ENCODE data around the gene ROR2. TPM values are rescaled to one million over a fixed set of nuclear protein-coding genes. Genes with fewer than 3 reads are reported as not detected.

The ROR2 gene
- total RNA-seq, 4 donors from 2014 or later = 9.5 to 17.7 (median 15.9) TPM

DNA sequence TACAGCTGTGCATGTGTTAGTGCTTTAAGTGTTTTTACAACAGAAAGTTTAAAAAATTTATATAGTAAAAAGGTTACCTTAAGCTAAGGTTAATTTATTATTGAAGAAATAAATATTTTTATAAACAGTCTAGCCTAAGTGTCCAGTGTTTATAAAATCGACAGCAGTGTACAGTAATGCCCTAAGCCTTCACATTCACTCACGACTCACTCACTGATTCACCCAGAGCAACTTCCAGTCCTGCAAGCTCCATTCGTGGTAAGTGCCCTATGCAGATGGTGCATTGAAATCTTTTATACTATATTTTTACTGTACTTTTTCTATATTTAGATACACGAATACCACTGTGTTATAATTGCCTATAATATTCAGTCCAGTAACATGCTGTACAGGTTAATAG is 159.1 kb downstream of the ROR2 start:
- DNase-seq = no peak
- no peaks in the 10 kb centered on the region for H3K27me3 ChIP-seq
- peaks cover 2 to 6% of the 10 kb centered on the region in 2 donors for H3K4me1 ChIP-seq
- H3K27ac ChIP-seq = no peak overlapping the region
- TF ChIP-seq, protein P1, sequence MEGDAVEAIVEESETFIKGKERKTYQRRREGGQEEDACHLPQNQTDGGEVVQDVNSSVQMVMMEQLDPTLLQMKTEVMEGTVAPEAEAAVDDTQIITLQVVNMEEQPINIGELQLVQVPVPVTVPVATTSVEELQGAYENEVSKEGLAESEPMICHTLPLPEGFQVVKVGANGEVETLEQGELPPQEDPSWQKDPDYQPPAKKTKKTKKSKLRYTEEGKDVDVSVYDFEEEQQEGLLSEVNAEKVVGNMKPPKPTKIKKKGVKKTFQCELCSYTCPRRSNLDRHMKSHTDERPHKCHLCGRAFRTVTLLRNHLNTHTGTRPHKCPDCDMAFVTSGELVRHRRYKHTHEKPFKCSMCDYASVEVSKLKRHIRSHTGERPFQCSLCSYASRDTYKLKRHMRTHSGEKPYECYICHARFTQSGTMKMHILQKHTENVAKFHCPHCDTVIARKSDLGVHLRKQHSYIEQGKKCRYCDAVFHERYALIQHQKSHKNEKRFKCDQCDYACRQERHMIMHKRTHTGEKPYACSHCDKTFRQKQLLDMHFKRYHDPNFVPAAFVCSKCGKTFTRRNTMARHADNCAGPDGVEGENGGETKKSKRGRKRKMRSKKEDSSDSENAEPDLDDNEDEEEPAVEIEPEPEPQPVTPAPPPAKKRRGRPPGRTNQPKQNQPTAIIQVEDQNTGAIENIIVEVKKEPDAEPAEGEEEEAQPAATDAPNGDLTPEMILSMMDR (IDR thresholded peaks at IDR 0.05) = no peak
- TF ChIP-seq POLR2A (IDR thresholded peaks at IDR 0.05) = no peak
- 81 to 83% methylated on average over 4 of the region's 4 CpGs for WGBS, 2 donors
- H3K36me3 ChIP-seq = no peaks in the 10 kb centered on the region
- H3K4me3 ChIP-seq (replicated peaks in 1 of 3) = no peak overlapping the region
- H3K9me3 ChIP-seq = no peaks in the 10 kb centered on the region
- intact Hi-C loops (cut with DNase I) = no loop called here

DNA sequence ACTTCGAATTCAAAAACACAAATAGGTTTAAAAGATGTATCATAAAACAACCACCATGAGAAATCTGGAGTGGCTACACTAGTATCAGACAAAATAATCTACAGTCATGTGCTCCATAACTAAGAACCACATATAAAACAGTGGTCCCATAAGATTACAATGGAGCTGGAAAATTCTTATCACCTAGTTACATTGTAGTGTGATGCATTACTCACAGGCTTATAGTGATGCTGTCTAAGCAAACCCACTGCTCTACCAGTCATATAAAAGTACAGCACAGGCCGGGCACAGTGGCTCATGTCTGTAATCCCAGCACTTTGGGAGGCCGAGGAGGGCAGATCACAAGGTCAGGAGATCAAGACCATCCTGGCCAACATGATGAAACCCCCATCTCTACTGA is 160.1 kb downstream of the ROR2 start:
- Histone ChIP-seq H3K9me3 (no peaks in the 10 kb centered on the region), H3K4me1 (peaks cover 2 to 6% of the 10 kb centered on the region in 2 donors), H3K27me3 (no peaks in the 10 kb centered on the region), H3K36me3 (no peaks in the 10 kb centered on the region), H3K4me3 (replicated peaks in 1 of 3) (no peak overlapping the region), H3K27ac (no peak overlapping the region)
- intact Hi-C loops (cut with DNase I) = no loop called here
- no peak for TF ChIP-seq POLR2A (IDR thresholded peaks at IDR 0.05)
- TF ChIP-seq, protein P1 (IDR thresholded peaks at IDR 0.05) = no peak
- 94% methylated on average over 3 of the region's 3 CpGs for WGBS, 2 donors
- DNase-seq = no peak

DNA sequence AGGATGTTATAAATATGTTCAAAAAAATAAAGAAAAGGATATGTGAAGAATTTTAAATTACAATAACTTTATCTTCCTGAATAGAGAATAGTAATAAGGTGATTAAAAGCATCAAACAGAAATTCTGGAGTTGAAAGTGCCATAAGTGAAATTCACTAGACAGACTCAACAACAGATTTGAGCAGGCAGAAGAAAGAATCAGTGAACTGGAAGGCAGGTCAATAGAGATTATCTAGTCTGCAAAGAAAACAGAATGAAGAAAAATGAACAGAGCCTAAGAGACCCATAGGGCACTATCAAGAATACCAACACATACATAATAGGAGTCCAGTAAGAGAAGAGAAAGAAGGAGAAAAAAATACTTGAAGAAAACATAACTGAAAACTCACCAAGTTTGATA is 162.1 kb downstream of the ROR2 start:
- Histone ChIP-seq H3K27ac (no peak overlapping the region), H3K36me3 (no peaks in the 10 kb centered on the region), H3K9me3 (no peaks in the 10 kb centered on the region), H3K4me3 (replicated peaks in 1 of 3) (no peak overlapping the region), H3K4me1 (no peaks in the 10 kb centered on the region), H3K27me3 (no peaks in the 10 kb centered on the region)
- intact Hi-C loops (cut with DNase I) = no loop called here
- TF ChIP-seq POLR2A (IDR thresholded peaks at IDR 0.05) = no peak
- TF ChIP-seq, protein P1 (IDR thresholded peaks at IDR 0.05) = no peak
- no peak for DNase-seq

DNA sequence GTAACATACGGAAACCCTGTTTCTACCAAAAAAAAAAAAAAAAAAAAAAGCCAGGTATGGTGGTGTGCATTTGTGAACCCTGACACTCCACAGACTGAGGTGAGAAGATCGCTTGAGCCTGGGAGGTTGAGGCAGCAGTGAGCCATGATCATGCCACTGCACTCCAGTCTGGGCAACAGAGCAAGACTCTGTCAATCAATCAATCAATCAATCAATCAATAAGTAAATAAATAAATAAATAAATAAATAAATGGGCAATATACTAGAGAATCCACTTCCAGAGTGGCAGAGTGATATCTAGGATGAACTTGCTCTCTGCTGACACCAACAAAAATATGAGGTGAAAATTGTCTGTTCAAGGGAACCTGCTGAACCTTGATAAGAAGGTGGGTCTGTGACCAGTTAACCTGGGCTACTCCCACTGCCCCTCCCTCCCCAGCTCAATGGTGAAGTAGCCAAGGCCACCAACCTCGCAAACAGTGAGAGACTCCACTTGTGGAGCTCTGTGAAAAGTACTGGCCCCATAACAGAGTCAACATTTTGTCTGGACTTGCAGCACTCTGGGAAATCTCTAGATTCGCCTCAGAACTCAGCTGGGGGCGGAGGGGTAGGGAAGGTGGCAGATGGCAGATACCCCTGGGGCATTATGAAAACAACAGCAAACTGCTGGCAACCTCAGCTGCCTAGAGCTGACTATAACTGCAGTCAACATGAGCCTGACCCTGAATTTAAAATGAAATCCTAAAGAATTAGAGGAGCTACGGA is 163.7 kb downstream of the ROR2 start:
- 81 to 83% methylated on average over 6 of the region's 6 CpGs for WGBS, 2 donors
- DNase-seq = no peak
- Histone ChIP-seq H3K4me1 (peaks cover 3 to 4% of the 10 kb centered on the region in 2 donors), H3K9me3 (no peaks in the 10 kb centered on the region), H3K27me3 (no peaks in the 10 kb centered on the region), H3K27ac (no peak overlapping the region), H3K36me3 (no peaks in the 10 kb centered on the region), H3K4me3 (replicated peaks in 1 of 3) (no peak overlapping the region)
- intact Hi-C loops (cut with DNase I) = no loop called here
- TF ChIP-seq POLR2A (IDR thresholded peaks at IDR 0.05) = no peak
- TF ChIP-seq, protein P1 (IDR thresholded peaks at IDR 0.05) = no peak

DNA sequence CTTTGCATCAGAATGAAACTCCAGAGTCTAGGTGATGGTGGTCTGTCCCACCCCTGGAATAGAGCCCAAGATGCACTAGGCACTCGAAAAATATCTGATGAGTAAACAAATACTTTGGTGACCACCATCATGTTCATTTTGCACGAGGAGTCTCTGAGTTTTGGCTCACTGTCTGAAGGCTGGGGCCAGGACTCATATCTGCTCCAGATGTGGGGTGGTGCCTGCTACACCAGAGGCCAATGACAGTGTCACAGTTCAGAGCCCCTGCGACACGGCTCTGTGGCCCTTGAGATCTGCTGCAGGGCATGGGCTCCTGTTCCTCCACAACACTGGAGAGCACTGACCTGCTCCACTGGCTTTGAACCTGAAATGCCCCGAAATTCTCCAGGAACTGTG is 164.6 kb downstream of the ROR2 start:
- Histone ChIP-seq H3K27ac (no peak overlapping the region), H3K9me3 (no peaks in the 10 kb centered on the region), H3K27me3 (no peaks in the 10 kb centered on the region), H3K4me3 (replicated peaks in 1 of 3) (no peak overlapping the region), H3K4me1 (peaks cover 3 to 4% of the 10 kb centered on the region in 2 donors), H3K36me3 (no peaks in the 10 kb centered on the region)
- no peak for DNase-seq
- intact Hi-C loops (cut with DNase I) = no loop called here
- WGBS, 2 donors = 53 to 81% methylated on average over 5 of the region's 5 CpGs
- TF ChIP-seq, protein P1 (IDR thresholded peaks at IDR 0.05) = no peak
- no peak for TF ChIP-seq POLR2A (IDR thresholded peaks at IDR 0.05)

Data from thyroid gland (tissue), 4 donors.